Spleen (tissue), 11 donors: ENCODE results near the gene TSKS. TPM values are rescaled to one million over a fixed set of nuclear protein-coding genes. Genes with fewer than 3 reads are reported as not detected.

Experiments
- DNase-seq: peaks from one replicate; pipeline ENCODE4 v3.0.0-alpha.2; 2020
- H3K27ac ChIP-seq, 8 donors: fragments of 200-600 bp; sonication (generic) in 7 of 8; 1 replicate in 4 of 8; 2 replicates in 4 of 8; pipeline versions ENCODE4 v1.5.0 to v1.8.0; 2016 to 2021; ENCODE audit warnings: inconsistent platforms in 4 of 8, mild to moderate bottlenecking in 4 of 8, moderate library complexity in 1 of 8
- H3K27me3 ChIP-seq, 7 donors: fragments of 200-600 bp; sonication (generic) in 6 of 7; replicated peaks in 1 of 7; 1 replicate in 4 of 7; 2 replicates in 3 of 7; pipeline versions ENCODE4 v1.5.0 to v1.8.0; 2016 to 2021; ENCODE audit warnings: inconsistent platforms in 3 of 7, mild to moderate bottlenecking in 1 of 7
- H3K36me3 ChIP-seq, 6 donors: fragments of 200-600 bp; sonication (generic) in 5 of 6; 1 replicate in 4 of 6; 2 replicates in 2 of 6; pipeline versions ENCODE4 v1.5.0 to v1.8.0; 2016 to 2021; ENCODE audit warnings: inconsistent platforms in 2 of 6
- H3K4me1 ChIP-seq, 6 donors: fragments of 200-600 bp; sonication (generic) in 5 of 6; 1 replicate in 3 of 6; 2 replicates in 3 of 6; pipeline versions ENCODE4 v1.5.0 to v1.8.0; 2016 to 2021; ENCODE audit warnings: inconsistent platforms in 3 of 6
- H3K4me3 ChIP-seq, 8 donors: fragments of 200-600 bp; sonication (generic) in 7 of 8; 1 replicate in 4 of 8; 2 replicates in 4 of 8; pipeline versions ENCODE4 v1.5.0 to v1.8.0; 2016 to 2021; ENCODE audit warnings: inconsistent platforms in 4 of 8, mild to moderate bottlenecking in 4 of 8, moderate library complexity in 2 of 8
- H3K9me3 ChIP-seq, 8 donors: fragments of 200-600 bp; sonication (generic) in 7 of 8; 1 replicate in 4 of 8; 2 replicates in 4 of 8; pipeline versions ENCODE4 v1.5.0 to v1.8.0; 2016 to 2021; ENCODE audit warnings: inconsistent platforms in 4 of 8
- POLR2A ChIP-seq, 3 donors: fragments of 450-650 bp; IDR thresholded peaks; one replicate each; pipeline ENCODE4 v1.5.1; 2017; ENCODE audit warnings: antibody characterized with exemption in 3 of 3, mild to moderate bottlenecking in 1 of 3
- POLR2AphosphoS5 ChIP-seq, 3 donors: sonication (generic); formaldehyde crosslinking; IDR thresholded peaks; one replicate each; pipeline ENCODE4 v1.5.1; 2017; ENCODE audit warnings: antibody characterized with exemption in 3 of 3
- WGBS, 5 donors: extraction: QIAGEN DNeasy Blood & Tissue Kit in 3 of 5; methylation state at CpG; one replicate each; pipeline versions ENCODE4 v1.1.5 to v1.1.7; 2013 to 2018; 5-methylcytosine and 5-hydroxymethylcytosine counted together
- intact Hi-C: fragments of 100-400 bp; cut with DNase I; formaldehyde crosslinking; loops from one replicate; pipeline ENCODE4 v1.15.0; 2023; ENCODE audit warnings: low total_unique reads
- polyA plus RNA-seq, 3 donors: library from polyadenylated mRNA; stranded (reverse); fragments of 200-250 nt; gene quantifications; one replicate each; pipeline ENCODE4 v1.2.1, GENCODE V29; 2013
- total RNA-seq, 7 donors: library from RNA; depleted of rRNA in 3 of 7; stranded (reverse); fragments of >200 nt in 3 of 7; fragmentation: NEBNext Ultra II Directional in 4 of 7; extraction: Animal tissue kit (Norgen Biotek cat#: 25700) in 4 of 7; gene quantifications; one replicate each; pipeline versions ENCODE4 v1.1.0 to v1.2.1, GENCODE V29; 2016 to 2021
- TF ChIP-seq, protein P1 (sequence below), 11 experiments: fragments of 200-600 bp in 7 of 11; fragments of 450-650 bp in 4 of 11; sonication (generic) in 4 of 11; IDR thresholded peaks in 8 of 11; conservative IDR thresholded peaks in 3 of 11; 1 replicate in 7 of 11; 2 replicates in 4 of 11; pipeline versions ENCODE4 v1.4.0 to v1.8.0; 2016 to 2021; ENCODE audit warnings: antibody characterized with exemption in 11 of 11, inconsistent platforms in 4 of 11, mild to moderate bottlenecking in 1 of 11
- donor health status: healthy with polysubstance abuse.
- donor health status: DM: no; HTN: no; CAD: no; lungs with moderate emphysema.
- donor health status: DM: no; HTN: no; CAD: no.
- donor health status: Bipolar disorder and iron deficiency.
- donor health status: healthy.
- donor health status: DM: no; HTN: no; CAD: no.
- donor health status: DM: yes; HTN: yes; CAD: no.

TSKS gene
- total and polyA plus RNA-seq, 10 donors: 0.26 to 2.1 (median 0.88) TPM; not detected in 4

DNA sequence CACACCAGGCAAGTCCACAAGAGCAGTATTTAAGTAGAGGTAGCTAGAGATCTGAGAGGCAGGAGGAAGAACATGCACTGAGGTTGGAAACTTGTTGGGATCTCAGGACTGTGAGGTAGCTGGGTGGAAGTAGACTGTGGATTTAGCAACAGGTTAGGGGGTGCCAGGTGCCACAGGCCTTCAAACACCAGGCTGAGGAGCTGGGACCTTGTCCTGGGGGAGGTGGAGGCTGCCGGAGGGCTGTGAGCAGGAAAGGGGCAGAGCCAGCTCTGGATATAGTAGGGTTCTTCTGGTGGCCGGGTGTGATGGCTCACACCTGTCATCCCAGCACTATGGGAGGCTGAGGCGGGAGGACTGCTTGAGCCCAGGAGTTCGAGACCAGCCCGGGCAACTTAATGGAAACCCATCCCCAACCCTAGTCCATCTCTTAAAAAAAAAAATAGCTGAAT is 46.9 kb upstream of the TSKS start:
- no peak for TF ChIP-seq POLR2AphosphoS5 (IDR thresholded peaks at IDR 0.05)
- TF ChIP-seq, protein P1, sequence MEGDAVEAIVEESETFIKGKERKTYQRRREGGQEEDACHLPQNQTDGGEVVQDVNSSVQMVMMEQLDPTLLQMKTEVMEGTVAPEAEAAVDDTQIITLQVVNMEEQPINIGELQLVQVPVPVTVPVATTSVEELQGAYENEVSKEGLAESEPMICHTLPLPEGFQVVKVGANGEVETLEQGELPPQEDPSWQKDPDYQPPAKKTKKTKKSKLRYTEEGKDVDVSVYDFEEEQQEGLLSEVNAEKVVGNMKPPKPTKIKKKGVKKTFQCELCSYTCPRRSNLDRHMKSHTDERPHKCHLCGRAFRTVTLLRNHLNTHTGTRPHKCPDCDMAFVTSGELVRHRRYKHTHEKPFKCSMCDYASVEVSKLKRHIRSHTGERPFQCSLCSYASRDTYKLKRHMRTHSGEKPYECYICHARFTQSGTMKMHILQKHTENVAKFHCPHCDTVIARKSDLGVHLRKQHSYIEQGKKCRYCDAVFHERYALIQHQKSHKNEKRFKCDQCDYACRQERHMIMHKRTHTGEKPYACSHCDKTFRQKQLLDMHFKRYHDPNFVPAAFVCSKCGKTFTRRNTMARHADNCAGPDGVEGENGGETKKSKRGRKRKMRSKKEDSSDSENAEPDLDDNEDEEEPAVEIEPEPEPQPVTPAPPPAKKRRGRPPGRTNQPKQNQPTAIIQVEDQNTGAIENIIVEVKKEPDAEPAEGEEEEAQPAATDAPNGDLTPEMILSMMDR (IDR thresholded peaks at IDR 0.05 in 8 of 11, conservative IDR thresholded peaks at IDR 0.05 in 3 of 11): no peak
- no peak for TF ChIP-seq POLR2A (IDR thresholded peaks at IDR 0.05)
- DNase-seq: no peak
- Histone ChIP-seq H3K9me3 (no peaks in the 10 kb centered on the region), H3K27me3 (no peaks in the 10 kb centered on the region), H3K4me3 (peak overlapping the region in 6 of 8 donors; percentile 56 to 75 (median 66)), H3K36me3 (peaks cover 0 to 29% (median 11%) of the 10 kb centered on the region in 6 donors), H3K27ac (peak overlapping the region; percentile 43 to 92 (median 84)), H3K4me1 (peaks cover 12 to 70% (median 45%) of the 10 kb centered on the region in 6 donors)
- intact Hi-C loops: no loop called here
- 87 to 96% (median 88%) methylated on average over 4 to 5 of the region's 5 CpGs for WGBS, 5 donors

DNA sequence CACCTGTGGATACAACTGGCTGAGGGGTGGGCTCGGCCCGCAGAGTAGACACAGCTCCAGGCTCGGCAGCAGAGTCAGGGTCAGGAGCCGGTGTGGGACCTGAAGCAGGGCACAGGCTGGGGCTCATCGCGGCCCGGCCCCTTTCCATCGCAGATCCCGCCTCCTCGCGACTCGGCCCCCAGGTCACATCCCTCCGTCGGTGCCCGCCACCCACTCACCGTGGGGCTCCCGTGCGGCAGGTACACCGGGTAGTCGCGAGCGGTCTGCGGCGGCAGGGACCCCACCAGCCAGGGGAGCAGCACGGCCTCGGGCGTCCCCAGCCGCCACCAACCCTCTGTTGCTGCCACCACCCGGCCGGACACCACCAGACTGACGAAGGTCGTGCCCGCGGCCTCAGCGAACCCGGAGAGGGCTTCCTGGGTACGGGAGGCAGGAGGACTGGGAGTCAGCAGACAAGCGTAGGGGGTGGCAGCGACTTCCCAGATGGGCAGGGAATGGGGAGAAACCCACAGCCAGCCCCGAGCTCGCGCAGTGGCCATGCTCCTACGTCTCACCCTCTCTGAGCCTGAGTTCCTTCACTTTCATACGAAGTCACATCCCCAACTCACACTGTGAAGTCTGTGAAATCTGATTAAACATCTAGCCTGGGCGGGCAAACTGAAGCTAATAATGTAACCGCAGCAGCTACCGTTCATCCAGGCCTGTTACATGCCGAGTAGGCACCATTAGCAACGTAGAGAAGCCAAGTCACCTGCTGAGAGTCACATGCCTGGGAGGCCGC is 46.2 kb upstream of the TSKS start:
- H3K27me3 ChIP-seq: no peaks in the 10 kb centered on the region
- peaks cover 0 to 35% (median 17%) of the 10 kb centered on the region in 6 donors for H3K36me3 ChIP-seq
- intact Hi-C loops: no loop called here
- H3K4me3 ChIP-seq: peak overlapping the region; percentile 56 to 82 (median 66)
- peak; percentile 92 for DNase-seq
- TF ChIP-seq, protein P1 (IDR thresholded peaks at IDR 0.05 in 8 of 11, conservative IDR thresholded peaks at IDR 0.05 in 3 of 11): peak in 6 of 11 experiments; percentile 10 to 34 (median 16)
- TF ChIP-seq POLR2A (IDR thresholded peaks at IDR 0.05) (peak in 1 of 3 donors; percentile 27), POLR2AphosphoS5 (IDR thresholded peaks at IDR 0.05) (peak; percentile 82 to 87 (median 85))
- H3K4me1 ChIP-seq: peaks cover 12 to 69% (median 45%) of the 10 kb centered on the region in 6 donors
- H3K27ac ChIP-seq: peak overlapping the region; percentile 43 to 92 (median 84)
- no peaks in the 10 kb centered on the region for H3K9me3 ChIP-seq
- WGBS, 5 donors: 10 to 55% (median 12%) methylated on average over 6 to 50 of the region's 50 CpGs

DNA sequence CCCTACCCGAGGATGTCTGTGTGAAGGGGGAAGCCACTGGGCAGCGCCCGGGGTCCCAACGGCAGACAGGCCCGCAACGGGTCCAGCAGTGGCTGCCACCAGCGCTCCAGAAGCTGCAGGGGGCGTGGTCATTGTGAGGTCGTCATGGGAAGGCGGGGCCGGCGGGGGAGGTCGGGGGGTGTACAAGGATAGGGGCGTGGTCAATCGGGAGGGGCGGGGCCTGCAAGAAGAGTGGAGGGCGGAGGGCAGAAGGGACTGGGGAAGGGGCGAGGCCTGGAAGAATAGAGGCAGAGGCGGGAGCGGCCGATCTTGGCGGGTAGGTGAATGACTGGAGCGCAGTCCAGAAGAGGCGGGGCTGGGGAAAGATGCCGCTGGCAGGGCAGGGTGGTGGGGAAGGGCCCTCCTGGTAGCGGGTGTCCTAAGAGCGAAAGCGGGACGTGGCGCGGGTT is 45.6 kb upstream of the TSKS start:
- 3 to 11% (median 8%) methylated on average over 30 to 31 of the region's 31 CpGs for WGBS, 5 donors
- intact Hi-C loops: no loop called here

More for the DNA sequence above, 45.6 kb upstream of the TSKS start:
- peak; percentile 96 for DNase-seq
- H3K9me3 ChIP-seq: no peaks in the 10 kb centered on the region
- TF ChIP-seq POLR2AphosphoS5 (IDR thresholded peaks at IDR 0.05): peak; percentile 24 to 45 (median 36)
- no peak for TF ChIP-seq POLR2A (IDR thresholded peaks at IDR 0.05)
- TF ChIP-seq, protein P1 (IDR thresholded peaks at IDR 0.05 in 8 of 11, conservative IDR thresholded peaks at IDR 0.05 in 3 of 11): no peak
- peak overlapping the region; percentile 43 to 92 (median 84) for H3K27ac ChIP-seq
- H3K36me3 ChIP-seq: peaks cover 0 to 41% (median 23%) of the 10 kb centered on the region in 6 donors
- no peaks in the 10 kb centered on the region for H3K27me3 ChIP-seq
- H3K4me3 ChIP-seq: peak overlapping the region; percentile 56 to 82 (median 66)
- H3K4me1 ChIP-seq: peaks cover 6 to 62% (median 40%) of the 10 kb centered on the region in 6 donors
